IMR-90 (cell line): ENCODE results near the gene BCL2L13. TPM values are rescaled to one million over a fixed set of nuclear protein-coding genes. Genes with fewer than 3 reads are reported as not detected.
"Not testable (repeated sequence)": the region's sequence is repeated elsewhere in the genome, so short reads cannot be mapped to it uniquely, and the experiment has no call there.

Experiments used
- ATAC-seq: fragments of 200-7000 bp; cut with Tn5 transposase; 2 replicates; pipeline ENCODE4 v1.9.1; 2020; ENCODE audit warnings: low read depth, mild to moderate bottlenecking, moderate library complexity
- BruUV-seq: library from RNA; stranded (reverse); fragments of 400-500 nt; replicated peaks from 2 replicates; lab custom pipeline; 2021; lab: Mats Ljungman, UMichigan
- CTCF ChIA-PET: fragments of 300-600 bp; formaldehyde crosslinking; extraction: SDS; loops from one replicate; lab custom pipeline; 2021; ENCODE audit warnings: antibody characterized with exemption; lab: Yijun Ruan, JAX
- POLR2A ChIA-PET: fragments of 300-600 bp; sonication (Branson Sonifier 250); formaldehyde crosslinking; loops from one replicate; lab custom pipeline; 2022; ENCODE audit warnings: antibody characterized with exemption; ENCODE audit not compliant: unreplicated experiment; lab: Charles Lee
- DNase-seq: peaks from one replicate; pipeline ENCODE4 v3.0.0; 2013
- H2AFZ ChIP-seq: replicated peaks from 2 replicates; pipeline ENCODE3; 2013; ENCODE audit warnings: low read length, mild to moderate bottlenecking; ENCODE audit not compliant: poor library complexity
- H2AK5ac ChIP-seq: 2 replicates; pipeline ENCODE4 v1.6.1; 2013; ENCODE audit warnings: low read depth, low read length, inconsistent platforms
- H2AK9ac ChIP-seq: replicated peaks from 2 replicates; pipeline ENCODE3; 2013; ENCODE audit warnings: mild to moderate bottlenecking, low read depth, low read length, moderate library complexity; ENCODE audit not compliant: poor library complexity
- H2BK120ac ChIP-seq: 2 replicates; pipeline ENCODE4 v1.6.1; 2013; ENCODE audit warnings: low read depth, low read length, inconsistent platforms
- H2BK15ac ChIP-seq: 3 replicates; pipeline ENCODE4 v1.6.1; 2013; ENCODE audit warnings: low read depth, low read length, inconsistent platforms
- H2BK20ac ChIP-seq: 2 replicates; pipeline ENCODE4 v1.6.1; 2013; ENCODE audit warnings: low read depth, mild to moderate bottlenecking, inconsistent platforms, low read length, moderate library complexity
- H2BK5ac ChIP-seq: 2 replicates; pipeline ENCODE4 v1.6.1; 2013; ENCODE audit warnings: mild to moderate bottlenecking, low read depth, low read length, inconsistent platforms; ENCODE audit not compliant: poor library complexity, severe bottlenecking
- H3K14ac ChIP-seq: replicated peaks from 2 replicates; pipeline ENCODE4 v1.6.1; 2013; ENCODE audit warnings: low read depth, low read length, inconsistent platforms
- H3K18ac ChIP-seq: 2 replicates; pipeline ENCODE4 v1.6.1; 2013; ENCODE audit warnings: low read depth, low read length, control low read depth
- H3K23ac ChIP-seq: 2 replicates; pipeline ENCODE4 v1.6.1; 2013; ENCODE audit warnings: low read depth, low read length, inconsistent platforms
- H3K27ac ChIP-seq: 2 replicates; pipeline ENCODE4 v1.5.1; 2013; ENCODE audit warnings: mild to moderate bottlenecking, control low read depth, low read length; ENCODE audit not compliant: insufficient read depth
- H3K27me3 ChIP-seq: 2 replicates; pipeline ENCODE4 v1.6.1; 2013; ENCODE audit warnings: low read length; ENCODE audit not compliant: control insufficient read depth, insufficient read depth
- H3K36me3 ChIP-seq: 2 replicates; pipeline ENCODE4 v1.6.1; 2013; ENCODE audit warnings: low read length, mixed read lengths; ENCODE audit not compliant: control insufficient read depth, insufficient read depth
- H3K4ac ChIP-seq: 2 replicates; pipeline ENCODE4 v1.6.1; 2013; ENCODE audit warnings: low read depth, low read length, inconsistent platforms
- H3K4me1 ChIP-seq: 2 replicates; pipeline ENCODE4 v1.6.1; 2013; ENCODE audit warnings: low read length, mixed read lengths; ENCODE audit not compliant: control insufficient read depth, insufficient read depth
- H3K4me2 ChIP-seq: 2 replicates; pipeline ENCODE4 v1.6.1; 2013; ENCODE audit warnings: low read depth, mild to moderate bottlenecking, control low read depth, low read length, moderate library complexity
- H3K4me3 ChIP-seq: 2 replicates; pipeline ENCODE4 v1.5.1; 2013; ENCODE audit warnings: low read depth, mild to moderate bottlenecking, control low read depth, low read length, moderate library complexity; ENCODE audit not compliant: insufficient read depth
- H3K56ac ChIP-seq: 2 replicates; pipeline ENCODE4 v1.6.1; 2013; ENCODE audit warnings: low read length, inconsistent platforms; ENCODE audit not compliant: insufficient read depth; ENCODE audit errors: extremely low read depth
- H3K79me1 ChIP-seq, 2 experiments: 2 replicates each; pipeline ENCODE4 v1.6.1; 2013; ENCODE audit warnings: low read length in 2 of 2, inconsistent platforms in 1 of 2, low read depth in 1 of 2
- H3K9ac ChIP-seq: 2 replicates; pipeline ENCODE4 v1.6.1; 2013; ENCODE audit warnings: low read depth, low read length, control low read depth
- H3K9me1 ChIP-seq: 2 replicates; pipeline ENCODE4 v1.6.1; 2013; ENCODE audit warnings: low read length, inconsistent platforms; ENCODE audit not compliant: insufficient read depth
- H3K9me3 ChIP-seq: 2 replicates; pipeline ENCODE4 v1.6.1; 2013; ENCODE audit warnings: low read length; ENCODE audit not compliant: control insufficient read depth, insufficient read depth
- H4K20me1 ChIP-seq: 2 replicates; pipeline ENCODE4 v1.6.1; 2013; ENCODE audit warnings: low read length, inconsistent platforms; ENCODE audit not compliant: insufficient read depth
- H4K5ac ChIP-seq: 2 replicates; pipeline ENCODE4 v1.6.1; 2013; ENCODE audit warnings: mild to moderate bottlenecking, low read depth, low read length, control low read depth
- H4K8ac ChIP-seq, 2 experiments: 2 replicates each; pipeline ENCODE4 v1.6.1; 2013; ENCODE audit warnings: low read depth in 2 of 2, low read length in 2 of 2, control low read depth in 1 of 2, inconsistent platforms in 1 of 2
- H4K91ac ChIP-seq: 2 replicates; pipeline ENCODE4 v1.6.1; 2013; ENCODE audit warnings: low read depth, low read length, inconsistent platforms; ENCODE audit not compliant: insufficient read depth
- WGBS, 2 experiments: methylation state at CpG; one replicate each; pipeline versions ENCODE4 v1.1.5 to v1.1.7; 2013; ENCODE audit warnings: missing lambda C conversion rate in 2 of 2; ENCODE audit not compliant: insufficient read length in 1 of 2; ENCODE audit errors: extremely low coverage in 2 of 2; 5-methylcytosine and 5-hydroxymethylcytosine counted together
- dilution Hi-C: fragments of 300-500 bp; cut with HindIII; formaldehyde crosslinking; loops from one replicate; pipeline ENCODE4 v1.14.3; 2018; ENCODE audit warnings: low sequenced_read_pairs; ENCODE audit not compliant: unreplicated experiment
- in situ Hi-C: fragments of 300-500 bp; cut with MboI; formaldehyde crosslinking; loops from 3 replicates; pipeline ENCODE4 v1.14.3; 2019; ENCODE audit warnings: low sequenced_read_pairs, inconsistent platforms, mixed read lengths
- intact Hi-C: fragments of 100-400 bp; cut with micrococcal nuclease; formaldehyde crosslinking; loops from 2 replicates; pipeline ENCODE4 v1.10.0; 2022
- polyA plus RNA-seq, 3 experiments: library from polyadenylated mRNA; depleted of rRNA; stranded (reverse); fragments of >200 nt; gene quantifications; 2 replicates each; pipeline ENCODE4 v1.2.3, GENCODE V29; 2012; ENCODE audit warnings: low replicate concordance in 1 of 3
- total RNA-seq: library from RNA; depleted of rRNA; stranded (reverse); fragments of >200 nt; gene quantifications from 2 replicates; pipeline ENCODE4 v1.2.3, GENCODE V29; 2012

The BCL2L13 gene
- total and polyA plus RNA-seq, 2 of the 4 experiments (the other 2 are of a cell fraction): 42.6 to 86.7 TPM

DNA sequence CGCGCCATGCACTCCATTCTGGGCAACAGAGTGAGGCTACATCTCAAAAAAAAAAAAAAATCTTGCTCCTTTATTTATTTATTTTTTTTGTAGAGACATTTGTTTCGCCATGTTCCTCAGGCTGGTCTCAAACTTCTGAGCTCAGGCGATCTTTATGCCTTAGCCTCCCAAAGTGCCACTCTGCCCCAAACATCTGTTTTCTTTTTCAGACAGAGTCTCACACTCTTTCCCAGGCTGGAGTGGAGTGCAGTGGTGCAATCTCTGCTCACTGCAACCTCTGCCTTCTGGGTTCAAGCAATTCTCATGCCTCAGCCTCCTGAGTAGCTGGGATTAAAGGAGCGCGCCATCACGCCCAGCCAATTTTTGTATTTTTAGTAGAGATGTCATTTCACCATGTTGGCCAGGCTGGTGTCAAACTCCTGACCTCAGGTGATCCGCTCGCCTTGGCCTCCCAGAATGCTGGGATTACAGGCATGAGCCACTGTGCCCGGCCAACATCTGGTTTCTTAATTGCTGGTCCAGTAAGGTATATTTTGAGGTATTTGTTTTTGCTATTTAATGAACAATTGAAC is 33.0 kb downstream of the BCL2L13 start:
- H3K18ac ChIP-seq, dilution Hi-C loops, H3K9me1 ChIP-seq, H4K5ac ChIP-seq, H2BK5ac ChIP-seq, H3K56ac ChIP-seq, H4K8ac ChIP-seq, H2AK5ac ChIP-seq, H3K9me3 ChIP-seq, H3K4me2 ChIP-seq, H2BK15ac ChIP-seq, ATAC-seq, DNase-seq, H3K14ac ChIP-seq, H3K4me1 ChIP-seq, H3K27me3 ChIP-seq, H3K23ac ChIP-seq, H3K27ac ChIP-seq, H3K36me3 ChIP-seq, H3K9ac ChIP-seq, intact Hi-C loops, BruUV-seq, H2BK20ac ChIP-seq, H2BK120ac ChIP-seq, H4K91ac ChIP-seq, H3K4me3 ChIP-seq, H4K20me1 ChIP-seq, H2AK9ac ChIP-seq, H3K4ac ChIP-seq, in situ Hi-C loops, H2AFZ ChIP-seq: not testable (repeated sequence)
- no CpG with 5 or more reads among the region's 10 CpGs for WGBS, 2 experiments
- H3K79me1 ChIP-seq: peaks cover 25 to 53% of the 10 kb centered on the region in 2 experiments
- ChIA-PET POLR2A (interaction anchor here (1.1 kb wide), 1 partner anchor 36 kb away, joined by 5 read pairs; no protein-coding TSS in a partner anchor), CTCF (interaction anchor here (0.9 kb wide), 1 partner anchor 113 kb away, joined by 4 read pairs; no protein-coding TSS in a partner anchor)
